H7 (cell line): ENCODE measurements around the gene FREY1. TPM values are rescaled to one million over a fixed set of nuclear protein-coding genes. Genes with fewer than 3 reads are reported as not detected.

Experiments used
- DNase-seq: peaks from one replicate; pipeline ENCODE4 v3.0.0; 2012
- H3K27me3 ChIP-seq: 2 replicates; pipeline ENCODE4 v1.6.0; 2011; ENCODE audit warnings: mild to moderate bottlenecking, low read length; ENCODE audit not compliant: control insufficient read depth, insufficient read depth
- H3K36me3 ChIP-seq: replicated peaks from 2 replicates; pipeline ENCODE4 v1.5.1; 2011; ENCODE audit warnings: low read length; ENCODE audit not compliant: control insufficient read depth, insufficient read depth
- H3K4me3 ChIP-seq: 2 replicates; pipeline ENCODE4 v1.5.1; 2011; ENCODE audit warnings: low read depth, mild to moderate bottlenecking, control low read depth, low read length, moderate library complexity; ENCODE audit not compliant: insufficient read depth
- total RNA-seq: library from RNA; depleted of rRNA; stranded (reverse); fragments of >200 nt; shearing (Covaris generic); gene quantifications from 2 replicates; pipeline ENCODE4 v1.2.3, GENCODE V29; 2014

The FREY1 gene
- total RNA-seq, 1 experiment from 2014 or later, result 0.35 TPM

DNA sequence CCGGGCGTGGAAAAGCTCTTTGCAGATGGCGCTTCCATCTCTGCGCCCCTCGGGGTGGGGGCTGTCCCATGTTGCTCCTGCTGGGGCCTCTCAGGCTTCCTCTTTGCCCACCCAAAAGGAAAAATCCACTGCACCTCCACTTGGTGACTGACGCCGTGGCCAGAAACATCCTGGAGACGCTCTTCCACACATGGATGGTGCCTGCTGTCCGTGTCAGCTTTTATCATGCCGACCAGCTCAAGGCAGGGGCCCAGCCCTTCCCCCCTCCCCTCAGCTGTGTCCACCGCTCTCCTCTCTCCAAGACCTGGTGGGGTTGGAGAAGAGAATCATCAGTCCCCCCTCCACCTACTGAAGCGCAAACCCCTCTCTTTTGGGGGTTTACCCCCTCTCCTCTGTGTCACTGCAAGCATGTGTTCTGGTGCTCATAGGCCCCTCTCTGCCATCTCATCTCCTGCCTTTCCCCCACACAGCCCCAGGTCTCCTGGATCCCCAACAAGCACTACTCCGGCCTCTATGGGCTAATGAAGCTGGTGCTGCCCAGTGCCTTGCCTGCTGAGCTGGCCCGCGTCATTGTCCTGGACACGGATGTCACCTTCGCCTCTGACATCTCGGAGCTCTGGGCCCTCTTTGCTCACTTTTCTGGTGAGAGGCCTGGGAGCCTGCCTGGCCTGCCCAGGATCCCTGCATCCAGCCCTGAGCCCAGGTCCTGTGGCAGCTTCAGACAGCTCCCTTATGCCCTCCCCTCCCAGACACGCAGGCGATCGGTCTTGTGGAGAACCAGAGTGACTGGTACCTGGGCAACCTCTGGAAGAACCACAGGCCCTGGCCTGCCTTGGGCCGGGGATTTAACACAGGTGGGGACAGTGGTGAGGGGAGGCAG, 17.2 kb upstream of the FREY1 start:
- Histone ChIP-seq H3K4me3 (no peak overlapping the region), H3K27me3 (peaks cover 13% of the 10 kb centered on the region), H3K36me3 (peaks cover 5% of the 10 kb centered on the region)
- DNase-seq, result peak; percentile 54

DNA sequence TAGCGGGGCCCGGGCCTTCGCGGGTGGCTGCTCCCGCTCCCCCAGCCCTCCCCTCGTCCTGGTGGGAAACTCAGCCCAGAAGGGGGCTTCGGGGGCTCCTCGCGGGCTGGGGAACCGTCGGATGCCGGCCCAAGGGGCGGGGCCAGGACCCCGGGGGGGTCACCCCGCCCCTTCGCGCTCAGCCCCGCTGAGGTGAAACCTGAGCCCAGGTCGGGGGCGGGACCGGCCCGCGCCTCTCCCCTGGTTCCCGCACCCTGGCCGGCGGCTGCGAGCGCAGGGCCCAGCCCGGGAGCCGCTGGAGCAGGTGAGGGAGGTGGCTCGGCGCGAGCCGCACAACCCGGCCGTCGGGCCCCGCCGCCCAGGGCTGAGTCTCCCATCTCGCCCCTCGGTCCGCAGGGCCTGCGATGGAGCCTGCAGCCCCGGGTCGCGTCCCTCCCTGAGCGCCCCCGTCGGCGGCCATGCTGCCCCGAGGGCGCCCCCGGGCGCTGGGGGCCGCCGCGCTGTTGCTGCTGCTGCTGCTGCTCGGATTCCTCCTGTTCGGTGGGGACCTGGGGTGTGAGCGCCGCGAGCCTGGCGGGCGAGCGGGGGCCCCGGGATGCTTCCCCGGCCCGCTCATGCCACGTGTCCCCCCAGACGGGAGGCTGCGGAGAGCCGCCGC, 15.5 kb upstream of the FREY1 start, which contains the start of gene LARGE2:
TSS of gene LARGE2 (plus strand) at position 232 of the 658 bp plus-strand sequence. CDS start at position 459, 227 bp downstream.
- peaks cover 5% of the 10 kb centered on the region for H3K36me3 ChIP-seq
- DNase-seq, result peak; percentile 99

DNA sequence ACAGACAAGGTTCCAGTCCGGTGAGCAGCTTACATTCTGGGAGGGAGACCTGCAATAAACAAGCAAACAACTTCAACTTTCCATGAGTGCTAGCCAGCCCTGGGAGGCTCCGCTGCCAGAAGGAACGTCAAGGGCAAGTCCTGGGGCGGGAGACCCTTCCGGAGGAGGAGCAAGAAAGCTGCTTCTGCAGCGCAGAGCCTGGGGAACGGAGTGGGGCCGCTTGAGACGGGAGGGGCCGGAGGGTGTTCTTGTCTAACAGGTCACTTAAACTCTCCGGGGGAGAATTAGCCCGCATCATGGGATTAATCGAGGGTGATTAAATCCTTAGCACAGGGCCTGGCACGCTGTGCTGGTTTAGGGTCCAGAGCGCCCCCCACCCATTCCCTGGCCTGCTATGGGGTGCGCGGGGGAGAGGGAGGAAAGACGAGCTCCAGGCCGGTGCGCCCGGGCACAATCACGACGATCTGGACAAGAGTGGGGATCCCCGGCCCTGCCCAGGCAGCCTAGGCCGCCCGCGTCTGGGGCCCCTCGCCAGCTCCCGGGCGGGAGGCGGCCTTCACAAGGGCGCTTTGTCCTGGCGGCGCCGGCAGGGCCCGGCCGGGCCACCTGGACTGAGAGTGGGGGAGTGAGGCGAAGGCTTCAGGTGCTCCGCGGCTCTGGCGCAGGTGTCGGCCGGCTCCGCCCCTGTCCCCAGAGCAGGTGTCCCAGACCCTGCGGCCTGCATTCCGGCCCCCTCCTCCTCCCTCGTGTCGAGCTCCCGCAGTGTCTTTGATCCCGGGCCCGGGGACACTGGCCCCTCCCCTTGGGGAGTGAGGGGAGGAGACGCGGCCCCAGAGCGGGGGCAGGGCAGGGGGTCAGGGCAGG, 14.7 kb upstream of the FREY1 start:
- peak; percentile 99 for DNase-seq
- Histone ChIP-seq H3K36me3 (peaks cover 3% of the 10 kb centered on the region), H3K4me3 (peak overlapping the region; percentile 69), H3K27me3 (peaks cover 13% of the 10 kb centered on the region)

More for the DNA sequence above, 15.5 kb upstream of the FREY1 start, which contains the start of gene LARGE2:
- peak within 1 kb of the TSS; percentile 69 for H3K4me3 ChIP-seq
- peaks cover 13% of the 10 kb centered on the region for H3K27me3 ChIP-seq

DNA sequence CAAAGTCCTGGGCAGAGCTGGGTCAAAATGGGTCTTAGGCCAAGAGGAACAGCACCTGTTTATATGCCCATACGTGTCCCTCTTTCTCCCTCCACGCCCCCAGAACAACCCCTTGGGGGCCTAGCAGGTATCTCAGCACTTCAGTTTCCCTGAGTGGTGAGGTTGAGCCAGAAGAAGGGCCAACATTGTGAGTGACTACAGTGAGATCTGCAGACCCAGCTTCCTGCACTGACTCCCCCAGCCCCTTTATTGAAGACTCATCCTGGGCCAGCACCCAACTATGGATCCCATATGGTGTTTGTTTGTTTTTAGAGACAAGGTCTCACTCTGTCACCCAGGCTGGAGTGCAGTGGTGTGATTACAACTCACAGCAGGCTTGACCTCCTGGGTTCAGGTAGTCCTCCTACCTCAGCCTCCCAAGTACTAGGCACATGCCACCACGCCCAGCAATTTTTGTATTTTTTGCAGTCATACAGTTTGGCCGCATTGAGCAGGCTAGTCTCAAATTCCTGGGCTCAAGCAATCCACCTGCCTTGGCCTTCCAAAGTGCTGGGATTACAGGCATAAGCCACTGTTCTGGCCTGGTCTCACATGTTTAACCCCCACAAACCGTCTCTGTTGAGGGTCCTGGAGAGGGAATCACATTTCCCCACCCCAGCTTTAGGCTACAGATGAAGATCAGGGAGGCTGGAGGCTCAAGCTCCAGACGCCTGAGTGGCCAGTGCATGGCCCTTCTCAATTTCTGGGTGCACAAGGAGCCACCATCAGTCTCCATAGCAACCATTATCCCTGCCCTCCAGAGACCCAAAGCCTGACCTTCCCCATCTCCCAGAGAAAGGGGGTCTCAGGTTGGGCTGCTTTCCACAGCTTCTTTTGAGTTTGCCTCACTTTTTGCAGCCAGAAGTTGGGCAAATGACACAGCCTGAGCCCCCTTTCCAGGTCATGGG, 13.7 kb upstream of the FREY1 start:
- Histone ChIP-seq H3K36me3 (no peaks in the 10 kb centered on the region; the same call in 1 of the 2 replicates), H3K4me3 (no peak overlapping the region), H3K27me3 (peaks cover 13% of the 10 kb centered on the region)
- DNase-seq, result no peak

DNA sequence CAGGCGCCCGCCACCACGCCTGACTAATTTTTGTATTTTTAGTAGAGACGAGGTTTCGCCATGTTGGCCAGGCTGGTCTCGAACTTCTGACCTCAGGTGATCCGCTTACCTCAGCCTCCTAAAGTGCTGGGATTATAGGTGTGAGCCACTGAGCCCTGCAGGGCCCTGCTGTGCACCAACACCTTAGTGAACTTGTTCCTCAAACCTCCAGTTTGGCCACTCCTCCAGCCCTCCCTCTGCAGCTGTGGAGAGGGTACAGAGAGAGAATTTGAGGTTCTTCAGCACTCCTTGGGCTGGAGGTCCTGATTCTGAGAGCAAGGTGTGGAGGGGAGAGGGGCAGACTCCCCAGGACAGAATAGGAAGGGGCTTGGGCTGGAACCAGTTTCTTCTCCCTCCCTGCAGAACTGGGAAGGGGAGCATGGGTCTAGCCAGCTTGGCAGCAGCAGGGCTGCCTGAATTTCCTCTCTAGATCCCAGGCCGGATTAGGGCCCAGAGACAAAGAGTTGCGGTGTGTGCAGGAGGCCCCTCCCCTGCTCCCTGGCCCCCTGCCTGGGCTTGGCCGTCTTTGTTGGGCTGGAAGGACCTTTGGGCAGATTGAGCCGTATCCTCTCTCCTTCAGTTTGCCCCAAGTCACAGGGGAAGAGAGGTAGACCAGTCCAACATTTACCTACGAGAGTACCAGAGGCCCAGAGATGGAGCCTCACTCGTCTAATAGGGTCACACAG, 12.9 kb upstream of the FREY1 start:
- peaks cover 13% of the 10 kb centered on the region for H3K27me3 ChIP-seq

DNA sequence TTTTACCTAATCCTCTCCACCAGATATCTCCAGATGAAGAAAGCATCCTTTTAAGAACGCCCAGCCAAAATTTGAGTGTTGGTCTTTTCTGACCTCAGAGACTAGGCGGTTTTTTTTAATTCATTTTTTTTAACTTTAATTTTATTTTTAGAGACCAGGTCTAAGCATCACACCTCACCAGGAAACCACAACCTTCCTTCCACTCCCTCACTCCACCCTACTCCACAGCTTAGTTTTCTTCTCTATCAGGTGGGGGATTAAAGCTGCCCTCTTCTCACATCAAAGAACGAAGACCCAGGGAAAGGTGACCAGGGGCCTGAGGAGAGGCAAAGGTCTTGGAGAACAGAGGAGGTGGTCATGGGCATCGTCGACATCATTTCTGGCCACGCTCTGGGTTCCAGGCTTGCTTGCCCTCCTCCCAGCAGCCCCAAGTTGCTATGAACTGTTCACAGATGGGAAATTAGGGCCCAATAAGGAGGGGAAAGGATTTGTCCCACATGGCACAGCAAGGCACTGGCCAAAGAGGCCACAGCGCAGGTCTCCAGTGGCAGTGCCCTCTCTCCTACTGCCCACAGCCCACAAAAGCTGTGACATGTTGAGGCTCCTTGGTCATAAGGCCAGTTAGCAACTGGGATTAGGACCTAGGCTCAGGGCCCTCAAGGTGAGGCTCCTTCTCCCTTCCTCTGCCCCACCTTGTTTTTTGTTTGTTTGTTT, 12.0 kb upstream of the FREY1 start:
- Histone ChIP-seq H3K4me3 (no peak overlapping the region), H3K27me3 (peaks cover 13% of the 10 kb centered on the region), H3K36me3 (peaks cover 3% of the 10 kb centered on the region)
- peak; percentile 25 for DNase-seq

More for the DNA sequence above, 12.9 kb upstream of the FREY1 start:
- DNase-seq, result peak; percentile 75
- Histone ChIP-seq H3K4me3 (no peak overlapping the region), H3K36me3 (peaks cover 1% of the 10 kb centered on the region)

DNA sequence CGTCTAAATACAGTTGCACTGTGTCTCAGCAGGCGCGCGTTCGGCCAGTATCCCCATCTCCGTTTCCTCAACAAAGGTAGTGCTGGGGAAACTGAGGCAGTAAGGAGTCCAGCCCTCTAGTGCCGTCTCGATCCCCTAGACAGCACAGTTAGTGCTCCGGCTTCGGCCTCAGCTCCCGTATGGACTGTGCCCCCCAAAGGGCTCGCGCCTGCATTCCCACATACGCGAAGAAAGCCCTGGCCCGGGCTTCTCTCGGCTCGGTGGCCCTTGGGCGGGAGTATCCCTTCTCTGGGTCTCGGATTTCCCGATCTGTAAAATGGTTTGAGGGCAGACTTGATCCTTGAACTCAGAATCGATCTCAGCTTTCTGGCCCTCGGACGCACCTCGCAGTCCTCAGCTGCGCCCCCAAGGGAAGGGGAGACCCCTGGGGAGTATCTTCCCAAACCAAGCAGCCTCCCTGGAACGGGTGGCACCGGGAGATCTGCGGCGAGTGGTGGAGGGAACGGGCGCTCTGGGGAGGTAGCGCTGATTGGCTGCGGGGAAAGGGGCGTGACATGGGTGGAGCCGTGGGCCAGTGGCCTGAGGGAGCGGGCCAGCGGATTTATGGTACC, 11.4 kb upstream of the FREY1 start:
- peak overlapping the region; percentile 91 for H3K4me3 ChIP-seq
- peak; percentile 95 for DNase-seq
- peaks cover 4% of the 10 kb centered on the region for H3K36me3 ChIP-seq
- peaks cover 12% of the 10 kb centered on the region for H3K27me3 ChIP-seq

DNA sequence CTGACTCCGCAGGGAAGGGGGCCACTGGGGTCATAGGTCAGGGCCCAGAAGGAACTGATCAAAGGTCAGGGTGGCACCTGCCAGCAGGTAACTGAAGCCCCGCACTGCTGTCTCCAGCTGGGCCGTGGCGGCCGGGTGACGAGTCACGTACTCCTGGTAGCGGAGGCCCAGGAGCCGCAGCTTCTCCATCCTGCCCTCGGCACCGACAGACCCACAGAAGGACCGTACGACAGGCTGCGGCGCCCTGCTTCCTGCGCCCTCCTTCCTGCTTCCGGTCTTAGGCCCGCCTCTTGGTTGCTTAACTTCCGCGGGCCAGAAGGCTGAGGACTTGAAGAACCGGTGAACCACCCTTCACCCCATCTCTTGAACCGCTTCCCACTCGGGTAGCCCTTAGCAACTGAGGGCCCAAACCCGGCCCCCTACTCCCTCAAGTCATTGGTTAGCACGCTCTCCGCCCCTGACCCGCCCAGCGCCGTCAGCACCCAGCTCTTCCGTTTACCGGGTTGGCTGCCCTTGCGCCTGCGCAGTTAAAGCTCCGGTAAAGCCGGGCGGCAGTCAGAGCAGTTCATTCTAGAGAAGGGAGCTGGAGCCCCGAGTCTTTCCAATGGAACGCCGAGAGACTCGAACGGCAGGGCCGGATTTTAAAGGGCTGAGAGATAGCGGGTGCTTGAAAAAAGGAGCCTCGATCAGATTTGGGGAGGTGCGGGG, 10.7 kb upstream of the FREY1 start, which contains the start of gene PEX16:
TSS of gene PEX16 (minus strand) at position 255 of the 708 bp plus-strand sequence. CDS start at position 189, 66 bp downstream.
- Histone ChIP-seq H3K36me3 (peaks cover 4% of the 10 kb centered on the region), H3K4me3 (peak within 1 kb of the TSS; percentile 91), H3K27me3 (peaks cover 7% of the 10 kb centered on the region)
- DNase-seq, result peak; percentile 98

DNA sequence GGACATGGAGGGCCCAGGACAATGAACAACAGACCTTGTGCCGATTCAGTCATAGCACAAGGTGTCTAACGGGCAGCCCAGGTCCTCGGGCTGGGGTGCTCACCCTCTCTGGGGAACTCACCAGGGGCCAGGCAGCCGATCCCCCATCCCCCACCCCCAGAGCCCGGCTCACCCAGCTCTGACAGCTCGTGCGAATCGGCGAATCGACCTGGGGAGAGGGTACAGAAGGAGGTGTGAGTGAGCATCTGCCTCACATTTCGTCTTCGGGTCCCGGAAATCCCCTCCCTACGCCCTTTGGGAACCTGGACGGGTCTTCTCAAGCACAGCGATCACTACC, 10.2 kb upstream of the FREY1 start:
- peak; percentile 80 for DNase-seq

DNA sequence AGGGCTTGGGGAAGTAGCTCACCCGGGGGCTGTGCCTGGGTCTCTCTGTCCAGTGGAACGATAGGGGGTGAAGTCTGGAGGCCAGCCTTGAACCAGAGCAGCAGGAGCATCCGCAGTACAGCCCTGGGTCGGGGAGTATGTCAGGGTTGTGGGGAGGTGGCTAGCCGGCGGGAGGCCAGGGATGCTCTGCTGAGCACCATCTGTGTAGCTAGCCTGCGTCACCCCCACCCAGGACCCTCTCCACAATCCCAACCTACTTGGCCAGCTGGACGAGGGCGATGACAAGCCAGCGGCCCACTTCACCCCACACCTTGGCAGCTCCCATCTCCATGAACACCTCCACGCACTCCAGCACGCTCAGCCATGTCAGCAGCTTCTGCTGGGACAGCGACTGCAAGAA, 8.4 kb upstream of the FREY1 start:
- Histone ChIP-seq H3K27me3 (no peaks in the 10 kb centered on the region), H3K36me3 (peaks cover 5% of the 10 kb centered on the region), H3K4me3 (no peak overlapping the region)
- no peak for DNase-seq

More for the DNA sequence above, 10.2 kb upstream of the FREY1 start:
- Histone ChIP-seq H3K36me3 (peaks cover 4% of the 10 kb centered on the region), H3K27me3 (peaks cover 7% of the 10 kb centered on the region; the same call in 1 of the 2 replicates), H3K4me3 (peak overlapping the region; percentile 91)

DNA sequence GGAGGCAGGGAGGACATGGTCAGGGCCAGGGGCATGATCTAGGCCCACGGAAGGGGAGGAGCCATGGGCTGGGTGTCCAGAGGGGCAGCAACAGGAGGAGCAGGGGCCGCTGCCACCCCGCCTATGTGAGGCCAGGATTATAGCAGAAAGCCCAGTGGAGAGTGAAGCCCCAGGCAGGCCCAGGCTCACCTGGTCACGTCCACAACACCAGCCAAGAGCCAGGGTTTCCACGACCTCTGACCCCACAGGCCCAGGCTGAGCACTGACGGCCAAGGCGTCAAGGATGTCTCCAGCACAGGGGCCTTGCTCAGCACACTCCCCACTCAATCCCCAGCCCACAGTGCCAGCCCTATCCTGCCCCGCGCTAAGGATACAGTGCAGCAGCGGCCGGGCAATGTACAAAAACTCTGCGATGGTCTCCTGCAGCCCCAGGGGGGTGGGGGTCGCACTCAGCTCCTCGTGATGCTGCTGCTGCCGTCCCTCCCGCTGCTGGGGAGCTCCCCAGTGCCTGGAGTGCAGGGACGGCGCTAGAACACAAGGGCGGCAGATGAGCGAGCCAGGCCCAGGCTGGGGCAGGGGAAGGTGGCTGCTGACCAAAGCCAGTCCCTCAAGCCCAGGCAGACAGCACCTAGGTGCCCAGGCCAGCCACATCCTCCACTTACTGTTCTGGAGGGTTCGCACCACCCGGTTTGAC, 7.0 kb upstream of the FREY1 start:
- H3K4me3 ChIP-seq, result no peak overlapping the region
- DNase-seq, result no peak
- H3K27me3 ChIP-seq, result no peaks in the 10 kb centered on the region
- peaks cover 5% of the 10 kb centered on the region for H3K36me3 ChIP-seq
